ENCODE measurements around the gene CHRNB1. TPM values are rescaled to one million over a fixed set of nuclear protein-coding genes. Genes with fewer than 3 reads are reported as not detected.

CHRNB1 gene
- polyA plus RNA-seq, 1 donor from 2014 or later, result 18.2 TPM

DNA sequence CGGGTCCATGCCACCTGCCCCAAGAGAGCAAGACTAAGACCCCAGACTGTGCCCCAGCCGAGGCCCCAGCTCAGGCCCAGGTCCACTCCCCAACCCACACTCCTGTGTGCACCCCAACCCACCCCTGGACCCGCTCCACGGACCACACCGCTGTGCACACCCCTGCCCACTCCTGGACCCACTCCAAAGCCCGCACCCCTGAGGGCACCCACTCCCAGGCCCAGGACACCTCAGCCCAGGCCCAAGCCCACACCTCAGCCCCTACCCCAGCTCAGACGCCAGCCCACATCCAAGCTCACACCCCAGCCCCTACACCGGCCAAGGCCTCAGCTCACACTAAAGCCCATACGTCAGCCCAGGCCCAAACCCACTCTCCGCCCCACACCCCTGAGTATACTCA, 15.1 kb upstream of the CHRNB1 start:
- Histone ChIP-seq H3K27ac (ENCODE audit: low read length) (no peak overlapping the region), H4K20me1 (ENCODE audit: insufficient read depth) (no peaks in the 10 kb centered on the region), H3K9me2 (ENCODE audit: insufficient read depth, low read length) (no peaks in the 10 kb centered on the region), H2AFZ (ENCODE audit: low read depth, low read length) (no peak overlapping the region), H3K9ac (ENCODE audit: low read length) (no peak overlapping the region), H3K27me3 (ENCODE audit: insufficient read depth, low read depth, low read length) (no peaks in the 10 kb centered on the region), H3K36me3 (ENCODE audit: insufficient read depth, low read length) (no peaks in the 10 kb centered on the region), H3K79me2 (replicated peaks; ENCODE audit: insufficient read depth, low read length) (no peaks in the 10 kb centered on the region), H3F3A (ENCODE audit: insufficient read depth, low read length, poor library complexity, severe bottlenecking) (no peaks in the 10 kb centered on the region), H3K4me2 (ENCODE audit: low read length) (no peak overlapping the region), H3K4me3 (ENCODE audit: low read length) (no peak overlapping the region), H3K9me3 (ENCODE audit: low read length) (no peaks in the 10 kb centered on the region)
- TF ChIP-seq, protein P1, sequence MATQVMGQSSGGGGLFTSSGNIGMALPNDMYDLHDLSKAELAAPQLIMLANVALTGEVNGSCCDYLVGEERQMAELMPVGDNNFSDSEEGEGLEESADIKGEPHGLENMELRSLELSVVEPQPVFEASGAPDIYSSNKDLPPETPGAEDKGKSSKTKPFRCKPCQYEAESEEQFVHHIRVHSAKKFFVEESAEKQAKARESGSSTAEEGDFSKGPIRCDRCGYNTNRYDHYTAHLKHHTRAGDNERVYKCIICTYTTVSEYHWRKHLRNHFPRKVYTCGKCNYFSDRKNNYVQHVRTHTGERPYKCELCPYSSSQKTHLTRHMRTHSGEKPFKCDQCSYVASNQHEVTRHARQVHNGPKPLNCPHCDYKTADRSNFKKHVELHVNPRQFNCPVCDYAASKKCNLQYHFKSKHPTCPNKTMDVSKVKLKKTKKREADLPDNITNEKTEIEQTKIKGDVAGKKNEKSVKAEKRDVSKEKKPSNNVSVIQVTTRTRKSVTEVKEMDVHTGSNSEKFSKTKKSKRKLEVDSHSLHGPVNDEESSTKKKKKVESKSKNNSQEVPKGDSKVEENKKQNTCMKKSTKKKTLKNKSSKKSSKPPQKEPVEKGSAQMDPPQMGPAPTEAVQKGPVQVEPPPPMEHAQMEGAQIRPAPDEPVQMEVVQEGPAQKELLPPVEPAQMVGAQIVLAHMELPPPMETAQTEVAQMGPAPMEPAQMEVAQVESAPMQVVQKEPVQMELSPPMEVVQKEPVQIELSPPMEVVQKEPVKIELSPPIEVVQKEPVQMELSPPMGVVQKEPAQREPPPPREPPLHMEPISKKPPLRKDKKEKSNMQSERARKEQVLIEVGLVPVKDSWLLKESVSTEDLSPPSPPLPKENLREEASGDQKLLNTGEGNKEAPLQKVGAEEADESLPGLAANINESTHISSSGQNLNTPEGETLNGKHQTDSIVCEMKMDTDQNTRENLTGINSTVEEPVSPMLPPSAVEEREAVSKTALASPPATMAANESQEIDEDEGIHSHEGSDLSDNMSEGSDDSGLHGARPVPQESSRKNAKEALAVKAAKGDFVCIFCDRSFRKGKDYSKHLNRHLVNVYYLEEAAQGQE (IDR thresholded peaks at IDR 0.05; ENCODE audit: borderline replicate concordance), result no peak
- no peak for TF ChIP-seq SMC3 (conservative IDR thresholded peaks at IDR 0.05; ENCODE audit: poor library complexity)
- TF ChIP-seq EZH2 (IDR thresholded peaks at IDR 0.05; ENCODE audit: borderline replicate concordance, insufficient read depth, low read length, poor library complexity, severe bottlenecking), result no peak
- TF ChIP-seq RAD21 (conservative IDR thresholded peaks at IDR 0.05), result no peak
- TF ChIP-seq MXI1 (conservative IDR thresholded peaks at IDR 0.05; ENCODE audit: poor library complexity, severe bottlenecking), result no peak
- TF ChIP-seq EP300 (conservative IDR thresholded peaks at IDR 0.05; ENCODE audit: poor library complexity, severe bottlenecking), result no peak
- TF ChIP-seq, protein P2, sequence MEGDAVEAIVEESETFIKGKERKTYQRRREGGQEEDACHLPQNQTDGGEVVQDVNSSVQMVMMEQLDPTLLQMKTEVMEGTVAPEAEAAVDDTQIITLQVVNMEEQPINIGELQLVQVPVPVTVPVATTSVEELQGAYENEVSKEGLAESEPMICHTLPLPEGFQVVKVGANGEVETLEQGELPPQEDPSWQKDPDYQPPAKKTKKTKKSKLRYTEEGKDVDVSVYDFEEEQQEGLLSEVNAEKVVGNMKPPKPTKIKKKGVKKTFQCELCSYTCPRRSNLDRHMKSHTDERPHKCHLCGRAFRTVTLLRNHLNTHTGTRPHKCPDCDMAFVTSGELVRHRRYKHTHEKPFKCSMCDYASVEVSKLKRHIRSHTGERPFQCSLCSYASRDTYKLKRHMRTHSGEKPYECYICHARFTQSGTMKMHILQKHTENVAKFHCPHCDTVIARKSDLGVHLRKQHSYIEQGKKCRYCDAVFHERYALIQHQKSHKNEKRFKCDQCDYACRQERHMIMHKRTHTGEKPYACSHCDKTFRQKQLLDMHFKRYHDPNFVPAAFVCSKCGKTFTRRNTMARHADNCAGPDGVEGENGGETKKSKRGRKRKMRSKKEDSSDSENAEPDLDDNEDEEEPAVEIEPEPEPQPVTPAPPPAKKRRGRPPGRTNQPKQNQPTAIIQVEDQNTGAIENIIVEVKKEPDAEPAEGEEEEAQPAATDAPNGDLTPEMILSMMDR (IDR thresholded peaks at IDR 0.05; ENCODE audit: poor library complexity, severe bottlenecking), result no peak
- no peak for TF ChIP-seq TAF1 (IDR thresholded peaks at IDR 0.05; ENCODE audit: low read depth)
- no peak for TF ChIP-seq POLR2AphosphoS5 (IDR thresholded peaks at IDR 0.05)

DNA sequence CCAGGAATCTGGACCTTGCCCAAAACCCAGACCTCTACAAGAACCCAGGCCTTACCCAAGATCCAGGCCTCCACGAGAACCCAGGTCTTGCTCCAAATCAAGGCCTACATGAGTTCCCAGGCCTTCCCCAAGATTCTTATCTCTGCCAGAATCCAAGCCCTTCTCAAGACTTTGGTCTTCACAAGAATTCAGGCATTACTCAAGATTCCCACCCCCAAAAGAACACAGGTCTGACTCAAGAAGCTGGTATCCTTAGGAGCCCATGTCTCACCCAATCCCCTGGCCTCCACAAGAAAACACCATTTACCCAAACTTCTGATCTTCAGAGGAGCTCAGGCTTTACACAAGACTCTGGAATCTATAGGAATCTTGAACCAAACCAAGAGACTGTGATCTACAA, 13.6 kb upstream of the CHRNB1 start:
- Histone ChIP-seq H3F3A (ENCODE audit: insufficient read depth, low read length, poor library complexity, severe bottlenecking) (no peaks in the 10 kb centered on the region), H3K27ac (ENCODE audit: low read length) (no peak overlapping the region)
- TF ChIP-seq EP300 (conservative IDR thresholded peaks at IDR 0.05; ENCODE audit: poor library complexity, severe bottlenecking), result no peak
- no peak for TF ChIP-seq SMC3 (conservative IDR thresholded peaks at IDR 0.05; ENCODE audit: poor library complexity)
- TF ChIP-seq RAD21 (conservative IDR thresholded peaks at IDR 0.05), result no peak
- TF ChIP-seq, protein P2 (IDR thresholded peaks at IDR 0.05; ENCODE audit: poor library complexity, severe bottlenecking), result no peak
- no peak for TF ChIP-seq TAF1 (IDR thresholded peaks at IDR 0.05; ENCODE audit: low read depth)
- TF ChIP-seq EZH2 (IDR thresholded peaks at IDR 0.05; ENCODE audit: borderline replicate concordance, insufficient read depth, low read length, poor library complexity, severe bottlenecking), result no peak
- TF ChIP-seq, protein P1 (IDR thresholded peaks at IDR 0.05; ENCODE audit: borderline replicate concordance), result no peak
- TF ChIP-seq POLR2AphosphoS5 (IDR thresholded peaks at IDR 0.05), result no peak
- TF ChIP-seq MXI1 (conservative IDR thresholded peaks at IDR 0.05; ENCODE audit: poor library complexity, severe bottlenecking), result no peak

More for the DNA sequence above, 13.6 kb upstream of the CHRNB1 start:
- Histone ChIP-seq H3K27me3 (ENCODE audit: insufficient read depth, low read depth, low read length) (peaks cover 14% of the 10 kb centered on the region), H3K79me2 (replicated peaks; ENCODE audit: insufficient read depth, low read length) (no peaks in the 10 kb centered on the region), H3K4me2 (ENCODE audit: low read length) (no peak overlapping the region), H3K4me3 (ENCODE audit: low read length) (no peak overlapping the region), H3K9me3 (ENCODE audit: low read length) (no peaks in the 10 kb centered on the region), H3K36me3 (ENCODE audit: insufficient read depth, low read length) (no peaks in the 10 kb centered on the region), H4K20me1 (ENCODE audit: insufficient read depth) (no peaks in the 10 kb centered on the region), H3K9me2 (ENCODE audit: insufficient read depth, low read length) (no peaks in the 10 kb centered on the region), H3K9ac (ENCODE audit: low read length) (no peak overlapping the region), H2AFZ (ENCODE audit: low read depth, low read length) (no peak overlapping the region)
